Adipocyte (in vitro differentiated cells): Measurements from ENCODE around the gene ADORA1.
A peak's percentile ranks its signal among the peaks of the same experiment; 100 is the strongest.

Experiments used
- DNase-seq: peaks from one replicate; pipeline ENCODE4 v3.0.0-alpha.2; 2015; ENCODE audit warnings: low read depth
- H3K27me3 ChIP-seq: replicated peaks from 2 replicates; pipeline ENCODE4 v1.7.0; 2013; ENCODE audit warnings: mild to moderate bottlenecking, low read length, moderate library complexity; ENCODE audit not compliant: control insufficient read depth, insufficient read depth
- H3K36me3 ChIP-seq: 2 replicates; pipeline ENCODE4 v1.7.0; 2013; ENCODE audit warnings: low read length, mild to moderate bottlenecking, moderate library complexity; ENCODE audit not compliant: control insufficient read depth, insufficient read depth, severe bottlenecking
- H3K4me1 ChIP-seq: 2 replicates; pipeline ENCODE4 v1.7.0; 2013; ENCODE audit warnings: mild to moderate bottlenecking, low read length, moderate library complexity; ENCODE audit not compliant: control insufficient read depth, insufficient read depth
- H3K4me3 ChIP-seq: 2 replicates; pipeline ENCODE4 v1.7.0; 2013; ENCODE audit warnings: mild to moderate bottlenecking, low read length, moderate library complexity
- H3K9ac ChIP-seq: 2 replicates; pipeline ENCODE4 v1.7.0; 2013; ENCODE audit warnings: mild to moderate bottlenecking, low read length, moderate library complexity
- H3K9me3 ChIP-seq: 2 replicates; pipeline ENCODE4 v1.7.0; 2013; ENCODE audit warnings: mild to moderate bottlenecking, low read length, moderate library complexity; ENCODE audit not compliant: control insufficient read depth

The ADORA1 gene

GRCh38 chr1:203114202-203114601 lies 13.3 kb upstream of the ADORA1 start:
- peaks cover 3% of the 10 kb centered on the region for H3K4me1 ChIP-seq
- peaks cover 50% of the 10 kb centered on the region for H3K27me3 ChIP-seq
- no peak for DNase-seq
- H3K9me3 ChIP-seq = peaks cover 4% of the 10 kb centered on the region
- H3K4me3 ChIP-seq = no peak overlapping the region
- no peaks in the 10 kb centered on the region for H3K36me3 ChIP-seq
- H3K9ac ChIP-seq = no peak overlapping the region

GRCh38 chr1:203116091-203116820 lies 11.3 kb upstream of the ADORA1 start:
- H3K27me3 ChIP-seq = peaks cover 38% of the 10 kb centered on the region
- H3K4me1 ChIP-seq = peaks cover 3% of the 10 kb centered on the region
- no peak overlapping the region for H3K4me3 ChIP-seq
- no peak for DNase-seq
- H3K9me3 ChIP-seq = no peaks in the 10 kb centered on the region
- no peak overlapping the region for H3K9ac ChIP-seq
- H3K36me3 ChIP-seq = no peaks in the 10 kb centered on the region

- Histone ChIP-seq H3K27me3 (peaks cover 44% of the 10 kb centered on the region), H3K4me1 (peaks cover 3% of the 10 kb centered on the region), H3K36me3 (no peaks in the 10 kb centered on the region), H3K9me3 (no peaks in the 10 kb centered on the region), H3K9ac (no peak overlapping the region), H3K4me3 (no peak overlapping the region)
- DNase-seq = peak; percentile 89
Measured at GRCh38 chr1:203117611-203118575, 9.6 kb upstream of the ADORA1 start.

GRCh38 chr1:203120325-203121153 lies 7.0 kb upstream of the ADORA1 start:
- no peak for DNase-seq

GRCh38 chr1:203121186-203122015 lies 6.1 kb upstream of the ADORA1 start:
- H3K27me3 ChIP-seq = peaks cover 58% of the 10 kb centered on the region
- H3K9me3 ChIP-seq = no peaks in the 10 kb centered on the region
- H3K9ac ChIP-seq = no peak overlapping the region
- peaks cover 3% of the 10 kb centered on the region for H3K4me1 ChIP-seq
- DNase-seq = no peak
- no peaks in the 10 kb centered on the region for H3K36me3 ChIP-seq
- H3K4me3 ChIP-seq = no peak overlapping the region

More at GRCh38 chr1:203120325-203121153, 7.0 kb upstream of the ADORA1 start:
- Histone ChIP-seq H3K36me3 (no peaks in the 10 kb centered on the region), H3K27me3 (peaks cover 64% of the 10 kb centered on the region), H3K4me1 (peaks cover 3% of the 10 kb centered on the region), H3K9me3 (no peaks in the 10 kb centered on the region), H3K9ac (no peak overlapping the region), H3K4me3 (no peak overlapping the region)

- H3K27me3 ChIP-seq = peaks cover 52% of the 10 kb centered on the region
- no peak for DNase-seq
Measured at GRCh38 chr1:203122159-203122558, 5.4 kb upstream of the ADORA1 start.

GRCh38 chr1:203124011-203124410 lies 3.5 kb upstream of the ADORA1 start:
- Histone ChIP-seq H3K4me1 (peaks cover 14% of the 10 kb centered on the region), H3K9ac (no peak overlapping the region), H3K36me3 (no peaks in the 10 kb centered on the region), H3K4me3 (no peak overlapping the region), H3K9me3 (no peaks in the 10 kb centered on the region), H3K27me3 (peaks cover 42% of the 10 kb centered on the region)
- no peak for DNase-seq

More at GRCh38 chr1:203122159-203122558, 5.4 kb upstream of the ADORA1 start:
- no peaks in the 10 kb centered on the region for H3K9me3 ChIP-seq
- H3K4me3 ChIP-seq = no peak overlapping the region
- no peak overlapping the region for H3K9ac ChIP-seq
- H3K4me1 ChIP-seq = peaks cover 3% of the 10 kb centered on the region
- no peaks in the 10 kb centered on the region for H3K36me3 ChIP-seq

- H3K27me3 ChIP-seq = peaks cover 38% of the 10 kb centered on the region
- peaks cover 21% of the 10 kb centered on the region for H3K4me1 ChIP-seq
- H3K9me3 ChIP-seq = no peaks in the 10 kb centered on the region
- H3K36me3 ChIP-seq = no peaks in the 10 kb centered on the region
- no peak overlapping the region for H3K9ac ChIP-seq
- no peak for DNase-seq
- H3K4me3 ChIP-seq = no peak overlapping the region
Measured at GRCh38 chr1:203124546-203125317, 2.8 kb upstream of the ADORA1 start.

GRCh38 chr1:203126151-203126865 lies 1.2 kb upstream of the ADORA1 start:
- peak; percentile 63 for DNase-seq
- no peaks in the 10 kb centered on the region for H3K9me3 ChIP-seq
- no peak overlapping the region for H3K4me3 ChIP-seq
- no peak overlapping the region for H3K9ac ChIP-seq
- no peaks in the 10 kb centered on the region for H3K36me3 ChIP-seq
- peaks cover 31% of the 10 kb centered on the region for H3K27me3 ChIP-seq
- H3K4me1 ChIP-seq = peaks cover 34% of the 10 kb centered on the region
